ENCODE data around the gene OR2M2. TPM values are rescaled to one million over a fixed set of nuclear protein-coding genes. Genes with fewer than 3 reads are reported as not detected.

Gene OR2M2
- total RNA-seq = not detected

GRCh38 chr1:248174521-248174920, at the start of gene OR2M2:
OR2M2 (plus strand) TSS chr1:248174821; CDS start chr1:248179986, 5,165 bp downstream.
- Mint-ChIP-seq H3K9me3 (no peaks in the 10 kb centered on the region), H3K27ac (no peak within 1 kb of the TSS), H3K36me3 (no peaks in the 10 kb centered on the region)
- ATAC-seq (no peak), DNase-seq (ENCODE audit: low spot score in 2 of 2) (no peak)

DNA sequence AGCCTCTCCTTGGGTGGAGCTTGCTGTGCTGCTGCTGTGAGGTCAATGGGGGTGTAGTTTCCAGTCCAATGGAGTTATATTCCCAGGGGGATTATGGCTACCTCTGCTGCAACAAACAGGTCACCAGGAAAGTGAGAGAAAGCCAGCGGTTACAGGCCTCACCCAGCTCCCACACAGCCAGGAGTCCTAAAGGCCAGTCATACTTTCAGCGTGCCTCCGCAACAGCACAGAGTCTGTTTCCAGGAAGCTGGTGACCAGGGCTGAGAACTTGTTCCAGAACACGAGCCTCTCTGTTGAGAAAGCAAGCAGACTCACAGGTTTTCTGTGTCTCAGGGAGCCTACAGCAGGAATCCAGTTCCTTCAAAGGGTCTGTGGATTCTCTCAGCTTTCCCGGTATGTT, 47.0 kb upstream of the OR2M2 start:
- H3K36me3 Mint-ChIP-seq = peaks cover 0 to 26% of the 10 kb centered on the region in 2 donors
- H3K27ac Mint-ChIP-seq = no peak overlapping the region
- DNase-seq (ENCODE audit: low spot score in 2 of 2) (no peak), ATAC-seq (no peak)
- H3K9me3 Mint-ChIP-seq = peaks cover 15 to 30% of the 10 kb centered on the region in 2 donors

- ATAC-seq (no peak), DNase-seq (ENCODE audit: low spot score in 2 of 2) (no peak)
- H3K27ac Mint-ChIP-seq = no peak overlapping the region
- H3K9me3 Mint-ChIP-seq = peaks cover 9 to 17% of the 10 kb centered on the region in 2 donors
- H3K36me3 Mint-ChIP-seq = no peaks in the 10 kb centered on the region
Measured at GRCh38 chr1:248136811-248137210, 37.8 kb upstream of the OR2M2 start.

- Mint-ChIP-seq H3K36me3 (no peaks in the 10 kb centered on the region), H3K27ac (no peak overlapping the region), H3K9me3 (peaks cover 0 to 21% of the 10 kb centered on the region in 2 donors)
- ATAC-seq = no peak
- DNase-seq (ENCODE audit: low spot score in 2 of 2) = no peak
Measured at GRCh38 chr1:248140846-248141245, 33.8 kb upstream of the OR2M2 start.

DNA sequence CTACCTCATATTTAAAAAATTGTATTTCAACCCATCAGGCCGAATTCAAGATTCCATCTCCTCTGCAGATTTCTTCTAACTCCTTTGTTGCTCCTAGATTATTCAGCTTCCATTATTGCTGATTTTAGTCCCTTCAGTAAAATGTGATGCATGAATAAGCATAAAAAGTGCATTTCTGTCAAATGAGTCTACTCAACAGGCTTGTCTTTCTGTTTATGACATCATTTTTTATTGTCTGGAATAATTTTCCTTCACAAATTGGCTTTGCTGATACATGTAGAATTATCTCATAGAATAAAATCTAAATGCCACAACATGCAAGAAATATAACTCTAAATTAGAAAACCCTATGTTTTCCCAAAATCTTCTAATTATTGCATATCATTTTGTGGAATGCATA, 31.3 kb upstream of the OR2M2 start:
- no peak for DNase-seq (ENCODE audit: low spot score in 2 of 2)
- peaks cover 0 to 9% of the 10 kb centered on the region in 2 donors for H3K36me3 Mint-ChIP-seq
- H3K9me3 Mint-ChIP-seq = peaks cover 12 to 21% of the 10 kb centered on the region in 2 donors
- ATAC-seq = no peak
- H3K27ac Mint-ChIP-seq = no peak overlapping the region

- H3K36me3 Mint-ChIP-seq = peaks cover 0 to 9% of the 10 kb centered on the region in 2 donors
- no peak for ATAC-seq
- peaks cover 12 to 28% of the 10 kb centered on the region in 2 donors for H3K9me3 Mint-ChIP-seq
- no peak within 1 kb of the TSS for H3K27ac Mint-ChIP-seq
- DNase-seq (ENCODE audit: low spot score in 2 of 2) = no peak
Measured at GRCh38 chr1:248144513-248145198, 30.0 kb upstream of the OR2M2 start, which contains the start of gene OR2M5. OR2M5 (plus strand) TSS chr1:248145148; CDS start chr1:248145148, 0 bp downstream.

DNA sequence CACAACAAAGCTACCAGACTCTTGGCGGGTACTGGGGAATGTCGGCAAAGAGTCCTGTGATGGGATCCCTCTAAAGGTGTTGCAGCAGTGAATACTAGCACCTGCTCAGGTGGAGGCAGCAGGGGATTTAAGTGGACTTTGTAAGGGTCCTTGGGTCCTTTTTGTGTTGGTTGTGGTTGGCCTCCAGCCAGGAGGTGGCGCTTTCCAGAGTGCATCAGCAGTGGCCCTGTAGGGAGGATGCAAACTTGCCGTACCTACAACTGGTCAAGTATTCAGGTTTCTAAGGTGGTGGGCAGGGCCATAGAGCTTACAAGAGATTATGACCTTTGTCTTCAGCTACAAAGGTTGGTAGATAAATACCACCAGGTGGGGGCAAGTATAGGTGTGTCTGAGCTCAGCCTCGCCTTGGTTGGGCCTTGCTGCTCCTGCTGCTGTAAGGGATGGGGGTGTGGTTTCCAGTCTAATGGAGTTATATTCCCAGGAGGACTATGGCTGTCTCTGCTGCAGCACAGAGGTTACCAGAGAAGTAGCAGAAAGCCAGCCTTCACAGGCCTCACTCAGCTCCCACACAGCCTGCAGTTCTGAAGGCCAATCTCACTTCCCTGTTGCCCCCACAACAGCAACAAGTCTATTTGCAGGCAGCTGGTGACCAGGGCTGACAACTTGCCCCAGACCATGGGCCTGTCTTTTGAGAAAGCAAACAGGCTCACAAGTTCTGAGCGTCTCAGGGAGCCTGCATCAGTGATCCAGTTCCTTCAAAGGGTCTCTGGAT, 22.4 kb upstream of the OR2M2 start:
- H3K36me3 Mint-ChIP-seq = peaks cover 0 to 8% of the 10 kb centered on the region in 2 donors
- no peak overlapping the region for H3K27ac Mint-ChIP-seq
- DNase-seq (ENCODE audit: low spot score in 2 of 2) = no peak
- ATAC-seq = no peak
- peaks cover 5 to 7% of the 10 kb centered on the region in 2 donors for H3K9me3 Mint-ChIP-seq

DNA sequence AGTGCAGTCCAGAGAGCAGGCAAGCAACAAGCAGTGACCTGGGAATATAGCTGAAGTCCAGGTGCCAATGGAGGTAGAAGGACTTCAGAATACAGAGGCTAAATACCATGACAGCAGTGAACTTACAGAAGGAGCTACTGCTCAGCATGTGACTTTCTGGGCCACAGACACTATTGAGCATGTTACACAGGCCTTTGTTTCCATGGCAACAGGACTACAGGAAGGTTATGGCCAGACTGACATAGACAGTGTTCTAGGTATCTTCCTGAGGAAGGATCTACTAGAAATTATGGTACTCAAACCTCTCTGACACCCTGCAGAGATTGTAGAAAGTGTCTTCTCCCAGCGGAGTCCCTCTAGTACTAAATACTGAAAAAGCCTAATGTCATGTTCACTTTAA, 18.7 kb upstream of the OR2M2 start:
- H3K36me3 Mint-ChIP-seq = no peaks in the 10 kb centered on the region
- H3K9me3 Mint-ChIP-seq = peaks cover 0 to 3% of the 10 kb centered on the region in 2 donors
- ATAC-seq (no peak), DNase-seq (ENCODE audit: low spot score in 2 of 2) (no peak)
- no peak overlapping the region for H3K27ac Mint-ChIP-seq

DNA sequence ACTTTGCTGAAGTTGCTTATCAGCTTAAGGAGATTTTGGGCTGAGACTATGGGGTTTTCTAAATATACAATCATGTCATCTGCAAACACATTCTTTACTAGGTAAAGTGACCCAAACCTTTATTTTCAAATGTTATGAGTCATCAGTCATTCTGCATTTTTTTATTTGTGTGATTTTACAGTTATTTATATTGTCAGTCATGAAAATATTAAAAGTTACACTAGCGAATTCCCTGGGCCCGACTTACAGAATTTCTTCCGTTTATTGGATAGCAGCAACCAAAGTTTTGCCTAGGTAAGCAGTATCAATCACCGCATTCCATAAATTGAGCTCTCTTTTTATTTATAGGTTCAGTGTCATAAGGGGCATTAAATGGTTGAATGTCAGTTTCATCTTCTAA, 15.9 kb upstream of the OR2M2 start:
- ATAC-seq (no peak), DNase-seq (ENCODE audit: low spot score in 2 of 2) (no peak)
- Mint-ChIP-seq H3K9me3 (peaks cover 0 to 3% of the 10 kb centered on the region in 2 donors), H3K36me3 (no peaks in the 10 kb centered on the region), H3K27ac (no peak overlapping the region)

DNA sequence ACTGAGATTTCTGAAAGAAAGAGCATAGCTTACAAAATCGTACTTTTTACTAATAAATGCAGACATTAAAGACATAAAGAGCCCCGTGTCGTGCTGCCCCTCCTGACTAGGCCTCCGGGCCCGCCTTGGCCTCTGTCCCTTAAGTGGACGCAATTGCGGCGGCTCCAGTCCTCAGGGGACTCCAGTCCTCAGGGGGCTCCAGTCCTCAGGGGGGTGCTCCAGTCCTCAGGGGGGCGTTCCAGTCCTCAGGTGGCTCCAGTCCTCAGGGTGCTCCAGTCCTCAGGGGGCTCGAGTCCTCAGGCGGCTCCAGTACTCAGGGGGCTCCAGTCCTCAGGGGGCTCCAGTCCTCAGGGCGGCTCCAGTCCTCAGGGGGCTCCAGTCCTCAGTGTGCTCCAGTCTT, 10.6 kb upstream of the OR2M2 start:
- H3K27ac Mint-ChIP-seq = no peak overlapping the region
- ATAC-seq = no peak
- H3K9me3 Mint-ChIP-seq = peaks cover 0 to 4% of the 10 kb centered on the region in 2 donors
- H3K36me3 Mint-ChIP-seq = no peaks in the 10 kb centered on the region
- DNase-seq (ENCODE audit: low spot score in 2 of 2) = no peak

- Mint-ChIP-seq H3K36me3 (no peaks in the 10 kb centered on the region), H3K9me3 (peaks cover 0 to 4% of the 10 kb centered on the region in 2 donors), H3K27ac (no peak overlapping the region)
- ATAC-seq = no peak
- DNase-seq (ENCODE audit: low spot score in 2 of 2) = no peak
Measured at GRCh38 chr1:248165186-248165585, 9.4 kb upstream of the OR2M2 start.

DNA sequence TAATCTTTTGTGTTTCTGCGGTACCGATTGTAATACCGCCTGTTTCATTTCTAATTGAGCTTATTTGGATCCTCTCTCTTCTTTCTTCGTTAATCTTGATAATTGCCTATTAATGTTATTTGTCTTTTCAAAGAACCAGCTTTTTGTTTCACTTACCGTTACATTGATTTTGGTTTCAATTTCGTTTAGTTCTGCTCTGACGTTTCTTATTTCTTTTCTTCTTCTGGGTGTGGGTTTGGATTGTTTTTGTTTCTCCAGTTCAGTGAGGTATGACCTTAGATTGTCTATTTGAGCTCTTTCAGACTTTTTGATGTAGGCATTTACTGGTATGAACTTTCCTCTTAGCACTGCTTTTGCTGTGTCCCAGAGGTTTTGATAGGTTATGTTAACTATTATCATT, 9.4 kb downstream of the OR2M2 start:
- Mint-ChIP-seq H3K27ac (no peak overlapping the region), H3K9me3 (peaks cover 4 to 8% of the 10 kb centered on the region in 2 donors), H3K36me3 (peaks cover 0 to 14% of the 10 kb centered on the region in 2 donors)
- ATAC-seq = no peak
- no peak for DNase-seq (ENCODE audit: low spot score in 2 of 2)

DNA sequence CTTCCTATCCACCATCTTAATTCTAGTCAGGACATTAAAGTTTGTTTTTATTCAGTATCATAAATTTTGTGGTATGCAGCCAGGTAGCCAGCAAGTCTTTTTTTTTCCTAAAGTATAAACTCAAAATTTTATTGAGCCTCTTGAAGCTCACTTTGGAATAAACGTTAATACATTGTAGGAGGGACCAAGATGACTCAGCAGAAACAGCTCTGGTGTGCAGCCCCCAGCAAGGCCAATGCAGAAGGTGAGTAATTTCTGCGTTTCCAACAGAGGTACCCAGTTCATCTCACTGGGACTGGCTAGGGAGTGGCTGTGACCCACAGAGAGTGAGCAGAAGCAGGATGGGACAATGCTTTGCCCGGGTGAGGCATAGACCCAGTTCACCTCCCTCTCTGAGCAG, 12.7 kb downstream of the OR2M2 start:
- Mint-ChIP-seq H3K27ac (no peak overlapping the region), H3K9me3 (peaks cover 5 to 8% of the 10 kb centered on the region in 2 donors), H3K36me3 (peaks cover 0 to 6% of the 10 kb centered on the region in 2 donors)
- ATAC-seq = no peak
- DNase-seq (ENCODE audit: low spot score in 2 of 2) = no peak

- DNase-seq (ENCODE audit: low spot score in 2 of 2) = no peak
- Mint-ChIP-seq H3K36me3 (peaks cover 0 to 6% of the 10 kb centered on the region in 2 donors), H3K27ac (no peak overlapping the region), H3K9me3 (peaks cover 5 to 8% of the 10 kb centered on the region in 2 donors)
- ATAC-seq = no peak
Measured at GRCh38 chr1:248189026-248189425, 14.4 kb downstream of the OR2M2 start.

GRCh38 chr1:248194117-248194516, 19.5 kb downstream of the OR2M2 start:
- no peak for ATAC-seq

DNA sequence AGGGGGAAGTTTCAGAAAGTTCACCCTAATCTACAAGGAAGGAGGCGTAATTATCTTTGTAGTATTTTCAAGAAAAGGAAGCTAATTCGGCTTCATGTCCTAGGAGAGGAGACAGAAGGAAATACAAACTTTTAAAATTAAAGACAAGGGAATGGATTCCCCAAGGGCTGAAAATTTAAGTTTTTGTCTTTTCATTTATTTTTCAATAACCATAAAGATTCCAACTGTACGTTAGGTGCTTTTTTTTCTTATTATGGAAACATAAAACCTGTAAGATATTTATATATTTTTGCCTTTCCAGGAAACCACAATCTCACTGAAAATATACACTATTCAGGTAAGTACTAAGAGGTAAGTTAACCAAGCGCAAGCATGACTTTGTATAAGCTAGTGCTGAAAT, 22.3 kb downstream of the OR2M2 start, which contains the start of gene OR2M3:
TSS of gene OR2M3 (plus strand) at position 301 of the 400 bp plus-strand sequence. CDS start 5,803 bp downstream, outside the sequence.
- ATAC-seq = no peak
- Mint-ChIP-seq H3K9me3 (peaks cover under 1 to 5% of the 10 kb centered on the region in 2 donors), H3K27ac (no peak within 1 kb of the TSS)

More at GRCh38 chr1:248194117-248194516, 19.5 kb downstream of the OR2M2 start:
- H3K36me3 Mint-ChIP-seq = peaks cover 0 to 7% of the 10 kb centered on the region in 2 donors
- H3K27ac Mint-ChIP-seq = no peak overlapping the region
- peaks cover 8 to 11% of the 10 kb centered on the region in 2 donors for H3K9me3 Mint-ChIP-seq
- DNase-seq (ENCODE audit: low spot score in 2 of 2) = no peak

GRCh38 chr1:248215880-248216279, 41.3 kb downstream of the OR2M2 start:
- no peaks in the 10 kb centered on the region for H3K36me3 Mint-ChIP-seq
- peaks cover 5 to 11% of the 10 kb centered on the region in 2 donors for H3K9me3 Mint-ChIP-seq
- no peak for DNase-seq (ENCODE audit: low spot score in 2 of 2)
- no peak overlapping the region for H3K27ac Mint-ChIP-seq
- no peak for ATAC-seq

More for the DNA sequence above, 22.3 kb downstream of the OR2M2 start, which contains the start of gene OR2M3:
- no peak for DNase-seq (ENCODE audit: low spot score in 2 of 2)
- peaks cover 0 to 7% of the 10 kb centered on the region in 2 donors for H3K36me3 Mint-ChIP-seq

All from activated naive CD4-positive, alpha-beta T cell treated with anti-CD3 and anti-CD28 coated beads, Interleukin-2, amount 50 U/mL, for 72 hours (primary cell).